Astrocyte (in vitro differentiated cells and primary cell): ENCODE measurements around the gene NOS1AP. TPM values are rescaled to one million over a fixed set of nuclear protein-coding genes. Genes with fewer than 3 reads are reported as not detected.
A peak's percentile ranks its signal among the peaks of the same experiment; 100 is the strongest.

ENCODE experiments used
- DNase-seq: peaks from one replicate; pipeline ENCODE4 v3.0.0-alpha.2; 2010; ENCODE audit warnings: low read depth
- FAIRE-seq: peaks from 2 replicates; lab custom pipeline; 2011; peaks lifted over from hg19 to GRCh38; lab: Jason Lieb, UNC
- H2AFZ ChIP-seq: 2 replicates; pipeline ENCODE4 v1.6.0; 2012; ENCODE audit warnings: low read depth, low read length, inconsistent platforms
- H3K27ac ChIP-seq: 2 replicates; pipeline ENCODE4 v1.5.1; 2011; ENCODE audit warnings: low read depth, low read length, inconsistent platforms
- H3K27me3 ChIP-seq: 2 replicates; pipeline ENCODE4 v1.6.0; 2011; ENCODE audit warnings: low read length, inconsistent platforms; ENCODE audit not compliant: insufficient read depth
- H3K36me3 ChIP-seq: 2 replicates; pipeline ENCODE4 v1.5.1; 2011; ENCODE audit warnings: low read length, inconsistent platforms; ENCODE audit not compliant: insufficient read depth
- H3K4me1 ChIP-seq: 2 replicates; pipeline ENCODE4 v1.5.1; 2011; ENCODE audit warnings: low read length, inconsistent platforms; ENCODE audit not compliant: insufficient read depth
- H3K4me2 ChIP-seq: 2 replicates; pipeline ENCODE4 v1.6.0; 2012; ENCODE audit warnings: low read length, inconsistent platforms
- H3K4me3 ChIP-seq: 2 replicates; pipeline ENCODE4 v1.5.1; 2011; ENCODE audit warnings: low read depth, mild to moderate bottlenecking, low read length, inconsistent platforms; ENCODE audit not compliant: insufficient read depth
- H3K79me2 ChIP-seq: 2 replicates; pipeline ENCODE4 v1.6.0; 2012; ENCODE audit warnings: mild to moderate bottlenecking, low read length, inconsistent platforms; ENCODE audit not compliant: insufficient read depth
- H3K9ac ChIP-seq: 2 replicates; pipeline ENCODE4 v1.6.0; 2012; ENCODE audit warnings: mild to moderate bottlenecking, low read length, inconsistent platforms
- H3K9me3 ChIP-seq: 2 replicates; pipeline ENCODE4 v1.5.1; 2012; ENCODE audit warnings: low read depth, mild to moderate bottlenecking, low read length, inconsistent platforms; ENCODE audit not compliant: insufficient read depth
- H4K20me1 ChIP-seq: 2 replicates; pipeline ENCODE4 v1.6.0; 2012; ENCODE audit warnings: low read length, inconsistent platforms; ENCODE audit not compliant: insufficient read depth
- H3K27ac Mint-ChIP-seq: one replicate; pipeline ENCODE4 v1.8.0; 2021; ENCODE audit warnings: mild to moderate bottlenecking, mixed read lengths; ENCODE audit not compliant: unreplicated experiment
- H3K27me3 Mint-ChIP-seq: one replicate; pipeline ENCODE4 v1.8.0; 2021; ENCODE audit warnings: low read depth, mixed read lengths; ENCODE audit not compliant: unreplicated experiment
- H3K36me3 Mint-ChIP-seq: one replicate; pipeline ENCODE4 v1.8.0; 2021; ENCODE audit warnings: low read depth, mixed read lengths; ENCODE audit not compliant: unreplicated experiment
- H3K4me1 Mint-ChIP-seq: one replicate; pipeline ENCODE4 v1.8.0; 2021; ENCODE audit warnings: low read depth, mixed read lengths; ENCODE audit not compliant: unreplicated experiment
- H3K4me3 Mint-ChIP-seq: one replicate; pipeline ENCODE4 v1.8.0; 2021; ENCODE audit warnings: mild to moderate bottlenecking, moderate library complexity, mixed read lengths; ENCODE audit not compliant: unreplicated experiment
- H3K9me3 Mint-ChIP-seq: one replicate; pipeline ENCODE4 v1.8.0; 2021; ENCODE audit warnings: mild to moderate bottlenecking, mixed read lengths; ENCODE audit not compliant: unreplicated experiment
- CTCF ChIP-seq: IDR thresholded peaks from 2 replicates; pipeline ENCODE4 v1.5.1; 2011; ENCODE audit warnings: low read depth, mild to moderate bottlenecking, inconsistent platforms, low read length, moderate library complexity; ENCODE audit not compliant: insufficient read depth
- EZH2 ChIP-seq: IDR thresholded peaks from 2 replicates; pipeline ENCODE4 v1.6.1; 2012; ENCODE audit warnings: mild to moderate bottlenecking, low read length, inconsistent platforms; ENCODE audit not compliant: insufficient read depth
- total RNA-seq: library from RNA; stranded (reverse); gene quantifications from 2 replicates; pipeline ENCODE4 v1.2.1, GENCODE V29; 2021

The NOS1AP gene
- total RNA-seq, 1 donor from 2014 or later, result 1.2 TPM

GRCh38 chr1:162022626-162023025, 46.9 kb upstream of the NOS1AP start:
- no peak for FAIRE-seq
- Histone ChIP-seq H3K4me3 (peak overlapping the region; percentile 85), H3K9me3 (no peaks in the 10 kb centered on the region), H3K36me3 (no peaks in the 10 kb centered on the region), H3K27me3 (no peaks in the 10 kb centered on the region), H3K9ac (no peak overlapping the region), H3K79me2 (no peaks in the 10 kb centered on the region), H4K20me1 (no peaks in the 10 kb centered on the region), H2AFZ (no peak overlapping the region), H3K4me1 (peaks cover 16% of the 10 kb centered on the region), H3K27ac (no peak overlapping the region), H3K4me2 (peak overlapping the region; percentile 96)
- no peak for TF ChIP-seq CTCF
- TF ChIP-seq EZH2, result no peak
- peak overlapping the region; percentile 41 for H3K27ac Mint-ChIP-seq
- DNase-seq, result no peak
- H3K36me3 Mint-ChIP-seq, result peaks cover 12% of the 10 kb centered on the region
- H3K4me3 Mint-ChIP-seq, result peak overlapping the region; percentile 95
- peaks cover 26% of the 10 kb centered on the region for H3K27me3 Mint-ChIP-seq
- H3K4me1 Mint-ChIP-seq, result peaks cover 13% of the 10 kb centered on the region
- peaks cover 2% of the 10 kb centered on the region for H3K9me3 Mint-ChIP-seq

- no peak for TF ChIP-seq EZH2
- H3K4me3 Mint-ChIP-seq, result peak overlapping the region; percentile 95
- H2AFZ ChIP-seq, result peak overlapping the region; percentile 95
Measured at GRCh38 chr1:162023181-162023546, 46.3 kb upstream of the NOS1AP start.

GRCh38 chr1:162023547-162024501, 45.7 kb upstream of the NOS1AP start, which contains the start of gene OLFML2B:
Gene OLFML2B (minus strand): TSS chr1:162023869. CDS start chr1:162023430, 439 bp downstream.
- H3K27me3 Mint-ChIP-seq, result peaks cover 29% of the 10 kb centered on the region

More at GRCh38 chr1:162023181-162023546, 46.3 kb upstream of the NOS1AP start:
- Histone ChIP-seq H3K4me2 (peak overlapping the region; percentile 96), H3K9me3 (no peaks in the 10 kb centered on the region), H3K27ac (peak overlapping the region; percentile 43), H3K4me3 (peak overlapping the region; percentile 85), H3K9ac (peak overlapping the region; percentile 84), H3K4me1 (peaks cover 16% of the 10 kb centered on the region), H3K79me2 (no peaks in the 10 kb centered on the region), H3K27me3 (no peaks in the 10 kb centered on the region), H4K20me1 (no peaks in the 10 kb centered on the region), H3K36me3 (no peaks in the 10 kb centered on the region)
- Mint-ChIP-seq H3K27me3 (peaks cover 26% of the 10 kb centered on the region), H3K9me3 (peaks cover 2% of the 10 kb centered on the region), H3K36me3 (peaks cover 9% of the 10 kb centered on the region), H3K4me1 (peaks cover 13% of the 10 kb centered on the region), H3K27ac (no peak overlapping the region)
- no peak for DNase-seq
- no peak for FAIRE-seq

More at GRCh38 chr1:162023547-162024501, 45.7 kb upstream of the NOS1AP start, which contains the start of gene OLFML2B:
- H3K4me1 Mint-ChIP-seq, result peaks cover 13% of the 10 kb centered on the region
- Histone ChIP-seq H3K4me1 (peaks cover 16% of the 10 kb centered on the region), H3K27me3 (no peaks in the 10 kb centered on the region), H4K20me1 (no peaks in the 10 kb centered on the region), H3K4me2 (peak within 1 kb of the TSS; percentile 96), H3K27ac (peak within 1 kb of the TSS; percentile 43), H3K36me3 (no peaks in the 10 kb centered on the region), H2AFZ (peak within 1 kb of the TSS; percentile 95), H3K9me3 (no peaks in the 10 kb centered on the region), H3K4me3 (peak within 1 kb of the TSS; percentile 85), H3K9ac (peak within 1 kb of the TSS; percentile 84), H3K79me2 (no peaks in the 10 kb centered on the region)
- TF ChIP-seq CTCF (peak; percentile 38), EZH2 (no peak)
- FAIRE-seq (no peak), DNase-seq (peak; percentile 78)
- peak within 1 kb of the TSS; percentile 95 for H3K4me3 Mint-ChIP-seq
- peak within 1 kb of the TSS; percentile 50 for H3K27ac Mint-ChIP-seq
- peaks cover 9% of the 10 kb centered on the region for H3K36me3 Mint-ChIP-seq
- H3K9me3 Mint-ChIP-seq, result peaks cover 2% of the 10 kb centered on the region
